HEK293T (cell line): ENCODE measurements around the gene SETD4.

Experiments
- CTCF ChIA-PET: fragments of 350-600 bp; formaldehyde crosslinking; extraction: SDS; loops from one replicate; lab custom pipeline; 2021; ENCODE audit warnings: antibody characterized with exemption, inconsistent platforms; lab: Yijun Ruan, JAX
- POLR2A ChIA-PET: fragments of 350-600 bp; formaldehyde crosslinking; extraction: SDS; loops from one replicate; lab custom pipeline; 2020; ENCODE audit warnings: antibody characterized with exemption, inconsistent platforms; lab: Yijun Ruan, JAX
- DNase-seq: peaks from one replicate; pipeline ENCODE4 v3.0.0; 2012; ENCODE audit warnings: mixed read lengths; ENCODE audit errors: extremely low spot score
- ARNT ChIP-seq: fragments of 450-650 bp; IDR thresholded peaks from 2 replicates; pipeline ENCODE4 v1.6.1; 2017; ENCODE audit warnings: mild to moderate bottlenecking
- BHLHE40 ChIP-seq: fragments of 450-650 bp; IDR thresholded peaks from 2 replicates; pipeline ENCODE4 v1.6.1; 2016; ENCODE audit warnings: mild to moderate bottlenecking, moderate library complexity, borderline replicate concordance
- CTBP1 ChIP-seq: fragments of 450-650 bp; IDR thresholded peaks from 2 replicates; pipeline ENCODE4 v1.6.1; 2016; ENCODE audit warnings: borderline replicate concordance
- ELF4 ChIP-seq: fragments of 450-650 bp; IDR thresholded peaks from 2 replicates; pipeline ENCODE4 v1.6.1; 2017; ENCODE audit warnings: antibody characterized with exemption
- FOXA1 ChIP-seq: fragments of 450-650 bp; IDR thresholded peaks from 2 replicates; pipeline ENCODE4 v1.6.1; 2016; ENCODE audit warnings: mild to moderate bottlenecking
- FOXK2 ChIP-seq: fragments of 450-650 bp; IDR thresholded peaks from 2 replicates; pipeline ENCODE4 v1.6.1; 2016; ENCODE audit warnings: mild to moderate bottlenecking
- FOXM1 ChIP-seq: fragments of 450-650 bp; IDR thresholded peaks from 2 replicates; pipeline ENCODE4 v1.6.1; 2017; ENCODE audit warnings: mild to moderate bottlenecking, borderline replicate concordance
- HDGF ChIP-seq: fragments of 450-650 bp; IDR thresholded peaks from 2 replicates; pipeline ENCODE4 v1.6.1; 2017; ENCODE audit warnings: antibody characterized with exemption, borderline replicate concordance
- L3MBTL2 ChIP-seq: fragments of 450-650 bp; conservative IDR thresholded peaks from 2 replicates; pipeline ENCODE4 v1.6.1; 2016; ENCODE audit warnings: mild to moderate bottlenecking
- LEF1 ChIP-seq: fragments of 450-650 bp; IDR thresholded peaks from 2 replicates; pipeline ENCODE4 v1.6.1; 2017; ENCODE audit warnings: mild to moderate bottlenecking, borderline replicate concordance
- NFRKB ChIP-seq: fragments of 450-650 bp; IDR thresholded peaks from 2 replicates; pipeline ENCODE4 v1.6.1; 2016; ENCODE audit warnings: mild to moderate bottlenecking, moderate library complexity
- PKNOX1 ChIP-seq: fragments of 450-650 bp; IDR thresholded peaks from 2 replicates; pipeline ENCODE4 v1.6.1; 2016
- SP1 ChIP-seq: fragments of 450-650 bp; IDR thresholded peaks from 2 replicates; pipeline ENCODE4 v1.6.1; 2017
- SUZ12 ChIP-seq: fragments of 450-650 bp; IDR thresholded peaks from 2 replicates; pipeline ENCODE4 v1.6.1; 2016; ENCODE audit warnings: mild to moderate bottlenecking
- TARDBP ChIP-seq: fragments of 450-650 bp; IDR thresholded peaks from 2 replicates; pipeline ENCODE4 v1.6.1; 2016
- ZNF384 ChIP-seq: fragments of 450-650 bp; IDR thresholded peaks from 2 replicates; pipeline ENCODE4 v1.6.1; 2016

SETD4 gene

GRCh38 chr21:36096398-36097290, 36.3 kb upstream of the SETD4 start:
- ChIA-PET POLR2A (interaction anchor here (1.9 kb wide), 1 partner anchor 37 kb away, joined by 8 read pairs; the partner anchor contains the start of gene SETD4), CTCF (interaction anchor here (1.0 kb wide), 1 partner anchor 1211 kb away, joined by 4 read pairs; no protein-coding TSS in a partner anchor)
- TF ChIP-seq TARDBP (no peak), FOXM1 (no peak), SP1 (no peak), BHLHE40 (no peak), L3MBTL2 (no peak), ARNT (no peak), HDGF (no peak), CTBP1 (no peak), NFRKB (no peak), SUZ12 (no peak), FOXK2 (no peak), FOXA1 (no peak), ZNF384 (no peak), PKNOX1 (no peak), LEF1 (no peak)
- no peak for DNase-seq

GRCh38 chr21:36093512-36093911, 33.2 kb upstream of the SETD4 start:
- ChIA-PET CTCF (no interaction called here), POLR2A (no interaction called here)
- no peak for DNase-seq
- no peak for TF ChIP-seq FOXK2
- no peak for TF ChIP-seq SUZ12
- no peak for TF ChIP-seq L3MBTL2
- TF ChIP-seq FOXA1, result no peak
- no peak for TF ChIP-seq TARDBP
- TF ChIP-seq FOXM1, result no peak
- no peak for TF ChIP-seq ZNF384
- no peak for TF ChIP-seq HDGF

GRCh38 chr21:36092681-36093080, 32.4 kb upstream of the SETD4 start:
- CTCF ChIA-PET, result interaction anchor here (1.4 kb wide), 1 partner anchor 12 kb away, joined by 4 read pairs; no protein-coding TSS in a partner anchor
- DNase-seq, result no peak
- POLR2A ChIA-PET, result no interaction called here
- TF ChIP-seq TARDBP, result no peak
- no peak for TF ChIP-seq BHLHE40
- TF ChIP-seq ARNT, result no peak
- no peak for TF ChIP-seq PKNOX1
- no peak for TF ChIP-seq FOXA1
- no peak for TF ChIP-seq ZNF384
- no peak for TF ChIP-seq HDGF
- no peak for TF ChIP-seq LEF1
- TF ChIP-seq FOXM1, result no peak

- CTCF ChIA-PET, result interaction anchor here (0.7 kb wide), 1 partner anchor 13 kb away, joined by 3 read pairs; no protein-coding TSS in a partner anchor
- no peak for DNase-seq
- no peak for TF ChIP-seq SUZ12
- TF ChIP-seq FOXA1, result no peak
- TF ChIP-seq CTBP1, result no peak
- TF ChIP-seq SP1, result no peak
- TF ChIP-seq BHLHE40, result no peak
- no peak for TF ChIP-seq FOXM1
- no peak for TF ChIP-seq NFRKB
- TF ChIP-seq ARNT, result no peak
- POLR2A ChIA-PET, result no interaction called here
Observed at GRCh38 chr21:36089946-36090345, 29.6 kb upstream of the SETD4 start.

GRCh38 chr21:36087362-36088138, 27.2 kb upstream of the SETD4 start:
- ChIA-PET POLR2A (interaction anchor here (0.9 to 1.5 kb wide), 2 partner anchors 16 to 27 kb away, joined by 3 to 6 read pairs; partner anchors contain the start of gene SETD4), CTCF (interaction anchor here (0.5 to 1.5 kb wide), 3 partner anchors 14 to 994 kb away, joined by 3 to 4 read pairs (median 4); no protein-coding TSS in a partner anchor)
- TF ChIP-seq BHLHE40, result no peak
- no peak for TF ChIP-seq HDGF
- no peak for TF ChIP-seq TARDBP
- no peak for TF ChIP-seq SP1
- no peak for TF ChIP-seq SUZ12
- no peak for DNase-seq

- DNase-seq, result no peak
- TF ChIP-seq ZNF384 (no peak), SUZ12 (no peak), L3MBTL2 (no peak), LEF1 (no peak), TARDBP (no peak)
- ChIA-PET CTCF (no interaction called here), POLR2A (no interaction called here)
Observed at GRCh38 chr21:36082237-36082664, 21.9 kb upstream of the SETD4 start.

GRCh38 chr21:36080386-36080785, 20.1 kb upstream of the SETD4 start:
- POLR2A ChIA-PET, result no interaction called here
- CTCF ChIA-PET, result no interaction called here
- TF ChIP-seq BHLHE40 (no peak), PKNOX1 (no peak), TARDBP (no peak), NFRKB (no peak), FOXA1 (no peak), LEF1 (no peak), L3MBTL2 (no peak), ARNT (no peak), ELF4 (no peak), SP1 (no peak), FOXM1 (no peak), SUZ12 (no peak), FOXK2 (no peak), HDGF (no peak), CTBP1 (no peak)
- DNase-seq, result no peak
